K562 (cell line): ENCODE measurements around the gene XRCC3. TPM values are rescaled to one million over a fixed set of nuclear protein-coding genes. Genes with fewer than 3 reads are reported as not detected.

ENCODE experiments used
- ATAC-seq: fragments of 200-7000 bp; cut with Tn5 transposase; 3 replicates; pipeline ENCODE4 v1.9.1; 2020; ENCODE audit warnings: moderate library complexity
- BruUV-seq: library from RNA; stranded (reverse); fragments of 400-500 nt; replicated peaks from 2 replicates; lab custom pipeline; 2021; lab: Mats Ljungman, UMichigan
- CTCF ChIA-PET: fragments of 300-600 bp; formaldehyde crosslinking; extraction: SDS; loops from one replicate; lab custom pipeline; 2021; ENCODE audit warnings: low intra/inter-chr PET ratio; lab: Yijun Ruan, JAX
- POLR2A ChIA-PET: fragments of 300-600, 350-650 bp; sonication (Branson Sonifier 250); formaldehyde crosslinking; extraction: SDS; loops from one replicate; lab custom pipeline; 2021; ENCODE audit warnings: antibody characterized with exemption, inconsistent platforms; lab: Yijun Ruan, JAX
- DNase-seq, 4 experiments: peaks; one replicate each; pipeline versions ENCODE4 v3.0.0 to v3.0.0-alpha.2; 2011 to 2018; ENCODE audit warnings: low spot score in 3 of 4, mixed read lengths in 3 of 4; ENCODE audit errors: extremely low read depth in 1 of 4
- FAIRE-seq: peaks from 2 replicates; lab custom pipeline; 2011; peaks lifted over from hg19 to GRCh38; lab: Jason Lieb, UNC
- H2AFZ ChIP-seq: 2 replicates; pipeline ENCODE4 v1.6.0; 2011; ENCODE audit warnings: low read depth, low read length, control low read depth, inconsistent platforms
- H3K27ac ChIP-seq: fragments of 200-600 bp; 3 replicates; pipeline ENCODE4 v1.8.0; 2011; ENCODE audit warnings: low read depth, mild to moderate bottlenecking, control low read depth, inconsistent platforms, low read length, moderate library complexity, mixed read lengths; ENCODE audit errors: extremely low read depth
- H3K27me3 ChIP-seq, 2 experiments: fragments of 300-600 bp in 1 of 2; 2 replicates in 1 of 2; 3 replicates in 1 of 2; pipeline versions ENCODE4 v1.6.0 to v1.8.0; 2011; ENCODE audit warnings: inconsistent platforms in 2 of 2, low read length in 2 of 2, mild to moderate bottlenecking in 1 of 2, mixed read lengths in 1 of 2, moderate library complexity in 1 of 2; ENCODE audit not compliant: control insufficient read depth in 2 of 2, insufficient read depth in 2 of 2
- H3K36me3 ChIP-seq: fragments of 300-600 bp; 3 replicates; pipeline ENCODE4 v1.8.0; 2011; ENCODE audit warnings: mild to moderate bottlenecking, low read length, inconsistent platforms; ENCODE audit not compliant: control insufficient read depth, insufficient read depth
- H3K4me1 ChIP-seq, 2 experiments: fragments of 200-600 bp in 1 of 2; replicated peaks in 1 of 2; 2 replicates in 1 of 2; 3 replicates in 1 of 2; pipeline versions ENCODE4 v1.5.1 to v1.8.0; 2011; ENCODE audit warnings: inconsistent platforms in 2 of 2, low read length in 2 of 2, mild to moderate bottlenecking in 1 of 2, mixed read lengths in 1 of 2, moderate library complexity in 1 of 2; ENCODE audit not compliant: control insufficient read depth in 2 of 2, insufficient read depth in 2 of 2
- H3K4me2 ChIP-seq: 2 replicates; pipeline ENCODE4 v1.6.1; 2011; ENCODE audit warnings: low read length, control low read depth, inconsistent platforms, mixed read lengths; ENCODE audit not compliant: insufficient read depth
- H3K4me3 ChIP-seq: fragments of 200-600 bp; sonication (generic), shearing (Covaris generic); 2 replicates; pipeline ENCODE4 v1.5.1; 2016; ENCODE audit warnings: control low read depth, inconsistent platforms
- H3K79me2 ChIP-seq: fragments of 200-600 bp; 3 replicates; pipeline ENCODE4 v1.8.0; 2011; ENCODE audit warnings: low read length, inconsistent platforms; ENCODE audit not compliant: control insufficient read depth, insufficient read depth
- H3K9ac ChIP-seq, 2 experiments: 2 replicates each; pipeline versions ENCODE4 v1.6.0 to v1.6.1; 2011; ENCODE audit warnings: low read depth in 2 of 2, low read length in 2 of 2, control low read depth in 1 of 2, inconsistent platforms in 1 of 2, mild to moderate bottlenecking in 1 of 2, mixed read lengths in 1 of 2; ENCODE audit not compliant: insufficient read depth in 1 of 2
- H3K9me1 ChIP-seq: one replicate; pipeline ENCODE4 v1.6.0; 2011; ENCODE audit warnings: inconsistent platforms, mild to moderate bottlenecking, low read length, moderate library complexity; ENCODE audit not compliant: control insufficient read depth, insufficient read depth
- H3K9me3 ChIP-seq: replicated peaks from 2 replicates; pipeline ENCODE4 v1.5.1; 2011; ENCODE audit warnings: low read depth, low read length, inconsistent platforms; ENCODE audit not compliant: control insufficient read depth, insufficient read depth
- H4K20me1 ChIP-seq: replicated peaks from 2 replicates; pipeline ENCODE4 v1.6.1; 2011; ENCODE audit warnings: low read length, inconsistent platforms, mixed read lengths; ENCODE audit not compliant: control insufficient read depth, insufficient read depth
- RBFOX2 ChIP-seq: fragments of 200-400 bp; formaldehyde crosslinking; IDR thresholded peaks from 2 replicates; pipeline ENCODE4 v1.6.1; 2017; ENCODE audit warnings: low read depth, mild to moderate bottlenecking, low read length, moderate library complexity
- RFX1 ChIP-seq: fragments of 450-650 bp; IDR thresholded peaks from 2 replicates; pipeline ENCODE4 v1.6.1; 2016; ENCODE audit warnings: mild to moderate bottlenecking, moderate library complexity
- SMAD4 ChIP-seq: fragments of 250-450 bp; sonication (Bioruptor Pico); conservative IDR thresholded peaks from 2 replicates; pipeline ENCODE4 v1.8.0; 2021; ENCODE audit warnings: inconsistent platforms, mild to moderate bottlenecking, moderate library complexity
- WGBS: fragments of 100-300 bp; shearing (Covaris generic); methylation state at CpG from one replicate; pipeline ENCODE4 v1.1.6; 2016; ENCODE audit warnings: low coverage, mixed read lengths; ENCODE audit not compliant: insufficient coverage; ENCODE audit errors: missing lambda C conversion rate; 5-methylcytosine and 5-hydroxymethylcytosine counted together
- in situ Hi-C: fragments of 300-500 bp; cut with MboI; formaldehyde crosslinking; loops from 4 replicates; pipeline ENCODE4 v1.15.0; 2018; ENCODE audit warnings: inconsistent platforms, mixed read lengths
- intact Hi-C: fragments of 100-400 bp; cut with micrococcal nuclease; formaldehyde crosslinking; loops from 2 replicates; pipeline ENCODE4 v1.14.2; 2022
- polyA plus RNA-seq, 8 experiments: library from polyadenylated mRNA; depleted of rRNA in 4 of 8; stranded (reverse) in 5 of 8; unstranded in 3 of 8; fragments of >200 nt; fragmentation: Nextera tagmentation in 2 of 8; fragmentation: Illumina TruSeq in 1 of 8; extraction: Ambion mirVana in 2 of 8; extraction: Trizol in 1 of 8; gene quantifications; 2 replicates each; pipeline versions ENCODE4 v1.2.1 to v1.2.3, GENCODE V29; 2011 to 2014; ENCODE audit warnings: inconsistent platforms in 1 of 8, missing spikeins in 1 of 8
- total RNA-seq, 7 experiments: library from RNA; depleted of rRNA in 6 of 7; stranded (reverse); fragments of >200 nt in 6 of 7; fragmentation: Illumina TruSeq in 2 of 7; extraction: Trizol in 2 of 7; gene quantifications; 2 replicates each; pipeline versions ENCODE4 v1.2.1 to v1.2.3, GENCODE V29; 2011 to 2021; ENCODE audit warnings: low replicate concordance in 1 of 7

XRCC3 gene
- total and polyA plus RNA-seq, 9 of the 15 experiments (the other 6 are each of a cell fraction or from before 2014, with no cell fraction given), result 0.34 to 59.3 (median 30.3) TPM

DNA sequence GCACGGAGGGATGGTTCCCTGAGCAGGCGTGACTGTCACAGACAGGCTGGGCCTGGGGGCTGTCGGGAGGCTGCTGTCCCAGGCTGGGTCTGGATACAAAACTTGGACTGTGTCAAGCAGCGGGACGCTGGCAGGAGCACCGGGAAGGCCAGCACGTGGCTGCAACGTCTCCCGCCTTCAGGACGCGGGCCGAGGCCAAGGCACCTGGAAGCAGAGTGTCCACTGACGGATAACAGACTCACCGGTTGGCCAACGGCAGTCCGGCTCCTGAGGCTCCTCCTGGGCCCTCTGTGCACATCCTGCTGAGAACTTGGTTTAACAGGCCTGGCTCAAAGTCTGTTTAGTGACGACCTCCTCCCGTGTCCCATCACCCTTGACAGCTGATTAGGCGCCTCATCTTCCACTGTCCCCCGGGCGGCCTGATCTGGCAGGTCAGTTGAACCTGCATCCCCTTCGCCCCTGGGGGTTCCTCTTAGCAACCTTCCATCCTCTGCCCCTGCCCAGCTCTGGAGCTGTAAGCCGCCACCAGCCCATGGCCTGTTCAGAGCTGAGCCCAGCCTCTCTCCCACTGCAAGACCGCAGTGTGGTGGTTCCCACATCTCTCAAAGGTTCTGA lies 2.5 kb downstream of the XRCC3 start:
- Histone ChIP-seq H3K79me2 (peaks cover 50% of the 10 kb centered on the region), H2AFZ (no peak overlapping the region), H3K4me1 (peaks cover 22 to 48% of the 10 kb centered on the region in 2 experiments; a peak in 4 of 5 replicates), H3K4me3 (no peak overlapping the region), H3K27ac (no peak overlapping the region), H3K36me3 (peaks cover 61% of the 10 kb centered on the region; the same call in 2 of the 3 replicates), H3K27me3 (no peaks in the 10 kb centered on the region), H3K9ac (peak overlapping the region in 1 of 2 experiments; percentile 97; a peak in 2 of 4 replicates), H3K9me1 (no peaks in the 10 kb centered on the region), H3K9me3 (no peaks in the 10 kb centered on the region), H4K20me1 (0 out of 2 replicates have a peak, but pooled peaks cover 2% of the 10 kb centered on the region), H3K4me2 (no peak overlapping the region)
- intact Hi-C loops, result no loop called here
- POLR2A ChIA-PET, result interaction anchor here (1.6 kb wide), 1 partner anchor 12 kb away, joined by 3 read pairs; no protein-coding TSS in a partner anchor
- DNase-seq (no peak), FAIRE-seq (no peak), ATAC-seq (no peak)
- in situ Hi-C loops, result no loop called here
- CTCF ChIA-PET, result no interaction called here
- TF ChIP-seq SMAD4 (CRISPR knock-in tag), result no peak
- no peak for TF ChIP-seq RFX1
- 0 out of 2 replicates have a peak, but pooled peaks have one; percentile 14 for TF ChIP-seq RBFOX2
- 87% methylated on average over 12 of the region's 24 CpGs for WGBS
- no TSS peak for BruUV-seq
